ENCODE results near the gene WAC.
"Not testable (repeated sequence)": the region's sequence is repeated elsewhere in the genome, so short reads cannot be mapped to it uniquely, and the experiment has no call there.

The WAC gene

GRCh38 chr10:28569506-28570159 lies 36.7 kb downstream of the WAC start:
- DNase-seq: no peak

GRCh38 chr10:28570598-28570997 lies 37.7 kb downstream of the WAC start:
- no peak for DNase-seq

- no peak for DNase-seq
Observed at GRCh38 chr10:28571265-28571664, 38.3 kb downstream of the WAC start.

- DNase-seq: not testable (repeated sequence)
Observed at GRCh38 chr10:28574214-28574613, 41.3 kb downstream of the WAC start.

- DNase-seq: no peak
Observed at GRCh38 chr10:28575852-28576251, 42.9 kb downstream of the WAC start.

GRCh38 chr10:28577506-28577905 lies 44.6 kb downstream of the WAC start:
- DNase-seq: no peak

GRCh38 chr10:28578454-28578853 lies 45.5 kb downstream of the WAC start:
- no peak for DNase-seq

GRCh38 chr10:28580825-28581224 lies 47.9 kb downstream of the WAC start:
- no peak for DNase-seq

- DNase-seq: no peak
Observed at GRCh38 chr10:28581916-28582315, 49.0 kb downstream of the WAC start.

- no peak for DNase-seq
Observed at GRCh38 chr10:28585076-28585475, 52.2 kb downstream of the WAC start.

GRCh38 chr10:28586176-28586575 lies 53.3 kb downstream of the WAC start:
- no peak for DNase-seq

- no peak for DNase-seq
Observed at GRCh38 chr10:28587270-28587969, 54.5 kb downstream of the WAC start.

GRCh38 chr10:28587970-28588290 lies 55.0 kb downstream of the WAC start:
- no peak for DNase-seq

- no peak for DNase-seq
Observed at GRCh38 chr10:28592953-28593352, 60.0 kb downstream of the WAC start.

- DNase-seq: no peak
Observed at GRCh38 chr10:28593811-28594210, 60.9 kb downstream of the WAC start.

GRCh38 chr10:28594406-28594805 lies 61.5 kb downstream of the WAC start:
- DNase-seq: no peak

- no peak for DNase-seq
Observed at GRCh38 chr10:28595613-28596012, 62.7 kb downstream of the WAC start.

- DNase-seq: no peak
Observed at GRCh38 chr10:28600056-28600455, 67.1 kb downstream of the WAC start.

GRCh38 chr10:28601012-28601411 lies 68.1 kb downstream of the WAC start:
- no peak for DNase-seq

- DNase-seq: no peak
Observed at GRCh38 chr10:28604567-28605536, 71.9 kb downstream of the WAC start.

GRCh38 chr10:28606568-28606967 lies 73.7 kb downstream of the WAC start:
- DNase-seq: no peak

- not testable (repeated sequence) for DNase-seq
Observed at GRCh38 chr10:28609636-28610035, 76.7 kb downstream of the WAC start.

- DNase-seq: no peak
Observed at GRCh38 chr10:28612877-28613276, 80.0 kb downstream of the WAC start.

- no peak for DNase-seq
Observed at GRCh38 chr10:28616514-28616913, 83.6 kb downstream of the WAC start.
